GM12878 (cell line): Measurements from ENCODE around the gene GBA2. TPM values are rescaled to one million over a fixed set of nuclear protein-coding genes. Genes with fewer than 3 reads are reported as not detected.

Experiments
- ATAC-seq: fragments of 200-7000 bp; cut with Tn5 transposase; 3 replicates; pipeline ENCODE4 v1.9.1; 2020; ENCODE audit warnings: mild to moderate bottlenecking, moderate library complexity
- BruUV-seq: library from RNA; stranded (reverse); fragments of 400-500 nt; replicated peaks from 2 replicates; lab custom pipeline; 2021; lab: Mats Ljungman, UMichigan
- CTCF ChIA-PET: fragments of 300-600 bp; sonication (Branson Sonifier 250); formaldehyde crosslinking; extraction: SDS; loops from one replicate; lab custom pipeline; 2021; ENCODE audit warnings: inconsistent platforms; lab: Yijun Ruan, JAX
- POLR2A ChIA-PET: fragments of 350-600 bp; formaldehyde crosslinking; extraction: SDS; loops from one replicate; lab custom pipeline; 2021; ENCODE audit warnings: inconsistent platforms; lab: Charles Lee
- RAD21 ChIA-PET: fragments of 300-600 bp; sonication (Branson Sonifier 250); formaldehyde crosslinking; loops from one replicate; lab custom pipeline; 2023; ENCODE audit warnings: antibody characterized with exemption; ENCODE audit not compliant: unreplicated experiment; lab: Charles Lee
- SMC1A ChIA-PET: fragments of 300-600 bp; sonication (Branson Sonifier 250); formaldehyde crosslinking; loops from one replicate; lab custom pipeline; 2023; ENCODE audit not compliant: unreplicated experiment, uncharacterized antibody; lab: Charles Lee
- DNase-seq: peaks from one replicate; pipeline ENCODE4 v3.0.0-alpha.2; 2011; ENCODE audit warnings: low read depth, low spot score
- FAIRE-seq: peaks from 3 replicates; lab custom pipeline; 2011; peaks lifted over from hg19 to GRCh38; lab: Jason Lieb, UNC
- H2AFZ ChIP-seq: 2 replicates; pipeline ENCODE4 v1.6.0; 2011; ENCODE audit warnings: low read depth, low read length, control low read depth; ENCODE audit not compliant: control insufficient read depth
- H3K27ac ChIP-seq: 2 replicates; pipeline ENCODE4 v1.5.1; 2011; ENCODE audit warnings: control low read depth; ENCODE audit not compliant: control insufficient read depth, insufficient read depth
- H3K27me3 ChIP-seq, 2 experiments: replicated peaks in 1 of 2; 2 replicates each; pipeline versions ENCODE4 v1.6.0 to v1.6.1; 2011; ENCODE audit warnings: low read length in 1 of 2; ENCODE audit not compliant: control insufficient read depth in 2 of 2, insufficient read depth in 2 of 2
- H3K36me3 ChIP-seq, 2 experiments: 2 replicates each; pipeline ENCODE4 v1.5.1; 2011; ENCODE audit warnings: low read length in 1 of 2; ENCODE audit not compliant: control insufficient read depth in 2 of 2, insufficient read depth in 2 of 2
- H3K4me1 ChIP-seq: 2 replicates; pipeline ENCODE4 v1.6.1; 2011; ENCODE audit warnings: mild to moderate bottlenecking, low read length, moderate library complexity, mixed read lengths; ENCODE audit not compliant: control insufficient read depth, insufficient read depth
- H3K4me2 ChIP-seq: 2 replicates; pipeline ENCODE4 v1.6.0; 2011; ENCODE audit warnings: control low read depth; ENCODE audit not compliant: control insufficient read depth, insufficient read depth
- H3K4me3 ChIP-seq: fragments of 200-600 bp; sonication (generic); 2 replicates; pipeline ENCODE4 v1.5.1; 2016
- H3K79me2 ChIP-seq: 2 replicates; pipeline ENCODE4 v1.6.0; 2011; ENCODE audit warnings: low read length; ENCODE audit not compliant: control insufficient read depth, insufficient read depth
- H3K9ac ChIP-seq: 2 replicates; pipeline ENCODE4 v1.8.0; 2011; ENCODE audit warnings: low read length, control low read depth, mixed read lengths; ENCODE audit not compliant: control insufficient read depth, insufficient read depth
- H3K9me3 ChIP-seq: replicated peaks from 3 replicates; pipeline ENCODE4 v1.5.1; 2011; ENCODE audit warnings: mild to moderate bottlenecking, low read length; ENCODE audit not compliant: control insufficient read depth, insufficient read depth
- H4K20me1 ChIP-seq: 2 replicates; pipeline ENCODE4 v1.6.0; 2011; ENCODE audit not compliant: control insufficient read depth, insufficient read depth
- EED ChIP-seq: sonication (generic); IDR thresholded peaks from 2 replicates; pipeline ENCODE4 v1.6.1; 2016; ENCODE audit warnings: antibody characterized with exemption, low read depth
- IRF3 ChIP-seq: fragments of 450-650 bp; IDR thresholded peaks from 2 replicates; pipeline ENCODE4 v1.6.1; 2014; ENCODE audit warnings: mild to moderate bottlenecking
- MXI1 ChIP-seq: fragments of 150-350 bp; IDR thresholded peaks from 2 replicates; pipeline ENCODE4 v1.6.1; 2011; ENCODE audit warnings: low read depth, mild to moderate bottlenecking, inconsistent platforms, low read length, improper control_type of control experiment
- NR2C2 ChIP-seq: IDR thresholded peaks from 2 replicates; pipeline ENCODE4 v1.6.1; 2011; ENCODE audit warnings: borderline replicate concordance, low read depth; ENCODE audit not compliant: control insufficient read depth, insufficient read length
- NR2F1 ChIP-seq: fragments of 450-650 bp; conservative IDR thresholded peaks from 2 replicates; pipeline ENCODE4 v1.6.1; 2017; ENCODE audit warnings: mild to moderate bottlenecking
- RBBP5 ChIP-seq: fragments of 200-600 bp; sonication (generic); conservative IDR thresholded peaks from 2 replicates; pipeline ENCODE4 v1.6.1; 2016
- SIX5 ChIP-seq: IDR thresholded peaks from 2 replicates; pipeline ENCODE4 v1.6.1; 2011; ENCODE audit warnings: mild to moderate bottlenecking, low read depth, low read length, moderate library complexity; ENCODE audit not compliant: severe bottlenecking
- SREBF2 ChIP-seq: IDR thresholded peaks from 2 replicates; pipeline ENCODE4 v1.6.1; 2012; ENCODE audit warnings: mild to moderate bottlenecking, low read length
- WGBS: methylation state at CpG from one replicate; pipeline ENCODE4 v1.1.6; 2016; ENCODE audit warnings: low lambda C conversion rate; ENCODE audit not compliant: insufficient replicate concordance, insufficient coverage; ENCODE audit errors: missing lambda C conversion rate; 5-methylcytosine and 5-hydroxymethylcytosine counted together
- in situ Hi-C: fragments of 300-500 bp; cut with MboI; formaldehyde crosslinking; loops from 9 replicates; pipeline ENCODE4 v1.14.3; 2018; ENCODE audit warnings: mixed read lengths
- intact Hi-C: fragments of 100-400 bp; cut with micrococcal nuclease; formaldehyde crosslinking; loops from one replicate; pipeline ENCODE4 v1.14.2; 2022; ENCODE audit not compliant: unreplicated experiment
- polyA plus RNA-seq, 11 experiments: library from polyadenylated mRNA; depleted of rRNA in 4 of 11; unstranded in 6 of 11; stranded (reverse) in 5 of 11; fragments of >200 nt; fragmentation: Nextera tagmentation in 4 of 11; fragmentation: Illumina TruSeq in 1 of 11; extraction: Ambion mirVana in 4 of 11; extraction: Trizol in 1 of 11; gene quantifications; 1 replicate in 1 of 11; 2 replicates in 10 of 11; pipeline versions ENCODE4 v1.2.1 to v1.2.3, GENCODE V29; 2011 to 2016; ENCODE audit warnings: inconsistent platforms in 2 of 11, missing spikeins in 2 of 11, low read depth in 1 of 11
- total RNA-seq, 4 experiments: library from RNA; depleted of rRNA in 3 of 4; stranded (reverse); fragments of >200 nt in 3 of 4; fragmentation: Illumina TruSeq in 1 of 4; extraction: Trizol in 1 of 4; gene quantifications; 2 replicates each; pipeline versions ENCODE4 v1.2.1 to v1.2.3, GENCODE V29; 2013 to 2021
- TF ChIP-seq, protein P1 (sequence below): IDR thresholded peaks from 2 replicates; pipeline ENCODE4 v1.6.1; 2011; ENCODE audit warnings: mild to moderate bottlenecking, low read depth, low read length, moderate library complexity; ENCODE audit not compliant: insufficient replicate concordance
- TF ChIP-seq, protein P2 (sequence below): fragments of 450-650 bp; IDR thresholded peaks from 2 replicates; pipeline ENCODE4 v1.6.1; 2017; ENCODE audit warnings: mild to moderate bottlenecking, moderate library complexity
- TF ChIP-seq, protein P3 (sequence below): fragments of 450-650 bp; IDR thresholded peaks from 2 replicates; pipeline ENCODE4 v1.6.1; 2016; ENCODE audit warnings: mild to moderate bottlenecking

GBA2 gene
- total and polyA plus RNA-seq, 10 of the 15 experiments (the other 5 are each of a cell fraction or from before 2014, with no cell fraction given), result 15.3 to 45.1 (median 29.1) TPM

DNA sequence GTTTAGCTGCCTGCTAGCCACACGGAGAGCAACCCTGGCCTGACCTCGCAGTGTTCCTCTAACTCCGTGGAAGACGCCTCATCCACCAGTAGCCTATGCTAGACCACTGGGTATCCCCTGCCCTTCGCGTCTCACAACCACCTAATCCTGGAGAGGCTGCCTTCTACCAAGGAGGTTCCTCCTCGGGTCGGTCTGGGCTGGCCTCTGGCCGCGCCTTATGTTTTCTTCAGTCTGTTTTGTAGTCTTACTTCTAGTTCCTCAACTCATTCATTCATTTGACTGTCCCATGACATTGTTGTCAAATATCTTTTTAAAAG is 57.7 kb downstream of the GBA2 start:
- intact Hi-C loops, result no loop called here
- no TSS peak for BruUV-seq
- no peak for FAIRE-seq

More for the DNA sequence above, 57.7 kb downstream of the GBA2 start:
- H3K27me3 ChIP-seq, result no peaks in the 10 kb centered on the region
- TF ChIP-seq, protein P1, sequence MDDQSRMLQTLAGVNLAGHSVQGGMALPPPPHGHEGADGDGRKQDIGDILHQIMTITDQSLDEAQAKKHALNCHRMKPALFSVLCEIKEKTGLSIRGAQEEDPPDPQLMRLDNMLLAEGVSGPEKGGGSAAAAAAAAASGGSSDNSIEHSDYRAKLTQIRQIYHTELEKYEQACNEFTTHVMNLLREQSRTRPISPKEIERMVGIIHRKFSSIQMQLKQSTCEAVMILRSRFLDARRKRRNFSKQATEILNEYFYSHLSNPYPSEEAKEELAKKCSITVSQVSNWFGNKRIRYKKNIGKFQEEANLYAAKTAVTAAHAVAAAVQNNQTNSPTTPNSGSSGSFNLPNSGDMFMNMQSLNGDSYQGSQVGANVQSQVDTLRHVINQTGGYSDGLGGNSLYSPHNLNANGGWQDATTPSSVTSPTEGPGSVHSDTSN, result no peak
- no peak for TF ChIP-seq SIX5
- no peak for TF ChIP-seq IRF3
- TF ChIP-seq, protein P2, sequence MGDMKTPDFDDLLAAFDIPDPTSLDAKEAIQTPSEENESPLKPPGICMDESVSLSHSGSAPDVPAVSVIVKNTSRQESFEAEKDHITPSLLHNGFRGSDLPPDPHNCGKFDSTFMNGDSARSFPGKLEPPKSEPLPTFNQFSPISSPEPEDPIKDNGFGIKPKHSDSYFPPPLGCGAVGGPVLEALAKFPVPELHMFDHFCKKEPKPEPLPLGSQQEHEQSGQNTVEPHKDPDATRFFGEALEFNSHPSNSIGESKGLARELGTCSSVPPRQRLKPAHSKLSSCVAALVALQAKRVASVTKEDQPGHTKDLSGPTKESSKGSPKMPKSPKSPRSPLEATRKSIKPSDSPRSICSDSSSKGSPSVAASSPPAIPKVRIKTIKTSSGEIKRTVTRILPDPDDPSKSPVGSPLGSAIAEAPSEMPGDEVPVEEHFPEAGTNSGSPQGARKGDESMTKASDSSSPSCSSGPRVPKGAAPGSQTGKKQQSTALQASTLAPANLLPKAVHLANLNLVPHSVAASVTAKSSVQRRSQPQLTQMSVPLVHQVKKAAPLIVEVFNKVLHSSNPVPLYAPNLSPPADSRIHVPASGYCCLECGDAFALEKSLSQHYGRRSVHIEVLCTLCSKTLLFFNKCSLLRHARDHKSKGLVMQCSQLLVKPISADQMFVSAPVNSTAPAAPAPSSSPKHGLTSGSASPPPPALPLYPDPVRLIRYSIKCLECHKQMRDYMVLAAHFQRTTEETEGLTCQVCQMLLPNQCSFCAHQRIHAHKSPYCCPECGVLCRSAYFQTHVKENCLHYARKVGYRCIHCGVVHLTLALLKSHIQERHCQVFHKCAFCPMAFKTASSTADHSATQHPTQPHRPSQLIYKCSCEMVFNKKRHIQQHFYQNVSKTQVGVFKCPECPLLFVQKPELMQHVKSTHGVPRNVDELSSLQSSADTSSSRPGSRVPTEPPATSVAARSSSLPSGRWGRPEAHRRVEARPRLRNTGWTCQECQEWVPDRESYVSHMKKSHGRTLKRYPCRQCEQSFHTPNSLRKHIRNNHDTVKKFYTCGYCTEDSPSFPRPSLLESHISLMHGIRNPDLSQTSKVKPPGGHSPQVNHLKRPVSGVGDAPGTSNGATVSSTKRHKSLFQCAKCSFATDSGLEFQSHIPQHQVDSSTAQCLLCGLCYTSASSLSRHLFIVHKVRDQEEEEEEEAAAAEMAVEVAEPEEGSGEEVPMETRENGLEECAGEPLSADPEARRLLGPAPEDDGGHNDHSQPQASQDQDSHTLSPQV, result no peak
- no peak for TF ChIP-seq RBBP5
- no peak for TF ChIP-seq MXI1
- TF ChIP-seq, protein P3, sequence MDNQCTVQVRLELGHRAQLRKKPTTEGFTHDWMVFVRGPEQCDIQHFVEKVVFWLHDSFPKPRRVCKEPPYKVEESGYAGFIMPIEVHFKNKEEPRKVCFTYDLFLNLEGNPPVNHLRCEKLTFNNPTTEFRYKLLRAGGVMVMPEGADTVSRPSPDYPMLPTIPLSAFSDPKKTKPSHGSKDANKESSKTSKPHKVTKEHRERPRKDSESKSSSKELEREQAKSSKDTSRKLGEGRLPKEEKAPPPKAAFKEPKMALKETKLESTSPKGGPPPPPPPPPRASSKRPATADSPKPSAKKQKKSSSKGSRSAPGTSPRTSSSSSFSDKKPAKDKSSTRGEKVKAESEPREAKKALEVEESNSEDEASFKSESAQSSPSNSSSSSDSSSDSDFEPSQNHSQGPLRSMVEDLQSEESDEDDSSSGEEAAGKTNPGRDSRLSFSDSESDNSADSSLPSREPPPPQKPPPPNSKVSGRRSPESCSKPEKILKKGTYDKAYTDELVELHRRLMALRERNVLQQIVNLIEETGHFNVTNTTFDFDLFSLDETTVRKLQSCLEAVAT, result no peak
- no peak for TF ChIP-seq SREBF2
- TF ChIP-seq NR2C2, result no peak
- no peak for TF ChIP-seq EED
- no peak for TF ChIP-seq NR2F1
- TF ChIP-seq, all 136 proteins: peak for 0
- ChIA-PET CTCF (interaction anchor here (1.4 to 15.2 kb wide), 4 partner anchors 30 to 99 kb away, joined by 3 to 227 read pairs (median 10); partner anchors contain the start of genes ARHGEF39, CCDC107 and RMRP), POLR2A (interaction anchor here (1.1 to 2.7 kb wide), 5 partner anchors 10 to 72 kb away, joined by 3 to 13 read pairs (median 5); partner anchors contain the start of genes CREB3 and TLN1), SMC1A (interaction anchor here (0.6 to 1.4 kb wide), 10 partner anchors 8 to 1394 kb away, joined by 3 to 4 read pairs (median 4); no protein-coding TSS in a partner anchor), RAD21 (interaction anchor here (1.2 to 2.0 kb wide), 4 partner anchors 21 to 88 kb away, joined by 3 to 7 read pairs (median 4); no protein-coding TSS in a partner anchor)
- Histone ChIP-seq H3K9ac (peak overlapping the region; percentile 53; the same call in 1 of the 2 replicates), H3K4me2 (peak overlapping the region; percentile 90), H4K20me1 (no peaks in the 10 kb centered on the region), H3K79me2 (no peaks in the 10 kb centered on the region; the same call in 1 of the 2 replicates), H3K4me1 (peaks cover 3% of the 10 kb centered on the region; the same call in 1 of the 2 replicates), H3K4me3 (peak overlapping the region; percentile 87; the same call in 1 of the 2 replicates), H3K9me3 (no peaks in the 10 kb centered on the region), H2AFZ (peak overlapping the region; percentile 62), H3K27ac (no peak overlapping the region), H3K36me3 (peaks cover 5 to 6% of the 10 kb centered on the region in 2 experiments; a peak in 2 of 4 replicates)
- DNase-seq (no peak), ATAC-seq (no peak; the same call in 1 of the 3 replicates)
- WGBS, result 40% methylated on average over 10 of the region's 10 CpGs
- in situ Hi-C loops, result no loop called here
